ENCODE results near the gene CITED4.
"Not testable (repeated sequence)": the region's sequence is repeated elsewhere in the genome, so short reads cannot be mapped to it uniquely, and the experiment has no call there.

Gene CITED4

GRCh38 chr1:40862008-40862863, at the start of gene CITED4:
TSS of gene CITED4 (minus strand) at chr1:40862363. CDS start at chr1:40862127, 236 bp downstream.
- peak; percentile 96 for DNase-seq (ENCODE audit: low spot score)

- no peak for DNase-seq (ENCODE audit: low spot score)
Measured at GRCh38 chr1:40911105-40911504, 48.9 kb upstream of the CITED4 start.

DNA sequence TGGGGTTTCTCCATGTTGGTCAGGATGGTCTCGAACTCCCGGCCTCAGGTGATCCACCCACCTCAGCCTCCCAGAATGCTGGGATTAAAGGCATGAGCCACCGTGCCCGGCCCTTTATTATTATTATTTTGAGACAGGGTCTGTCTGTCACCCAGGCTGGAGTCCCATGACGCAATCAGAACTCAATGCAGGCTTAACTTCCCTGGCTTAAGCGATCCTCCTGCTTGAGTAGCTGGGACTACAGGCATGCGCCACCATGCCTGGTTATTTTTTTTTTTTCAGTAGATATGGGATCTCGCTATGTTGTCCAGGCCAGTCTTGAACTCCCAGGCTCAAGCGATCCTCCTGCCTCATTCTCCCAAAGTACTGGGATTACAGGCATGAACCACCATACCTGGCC, 47.1 kb upstream of the CITED4 start:
- no peak for DNase-seq (ENCODE audit: low spot score)

- no peak for DNase-seq (ENCODE audit: low spot score)
Measured at GRCh38 chr1:40908350-40908749, 46.2 kb upstream of the CITED4 start.

- DNase-seq (ENCODE audit: low spot score): no peak
Measured at GRCh38 chr1:40907899-40908298, 45.7 kb upstream of the CITED4 start.

DNA sequence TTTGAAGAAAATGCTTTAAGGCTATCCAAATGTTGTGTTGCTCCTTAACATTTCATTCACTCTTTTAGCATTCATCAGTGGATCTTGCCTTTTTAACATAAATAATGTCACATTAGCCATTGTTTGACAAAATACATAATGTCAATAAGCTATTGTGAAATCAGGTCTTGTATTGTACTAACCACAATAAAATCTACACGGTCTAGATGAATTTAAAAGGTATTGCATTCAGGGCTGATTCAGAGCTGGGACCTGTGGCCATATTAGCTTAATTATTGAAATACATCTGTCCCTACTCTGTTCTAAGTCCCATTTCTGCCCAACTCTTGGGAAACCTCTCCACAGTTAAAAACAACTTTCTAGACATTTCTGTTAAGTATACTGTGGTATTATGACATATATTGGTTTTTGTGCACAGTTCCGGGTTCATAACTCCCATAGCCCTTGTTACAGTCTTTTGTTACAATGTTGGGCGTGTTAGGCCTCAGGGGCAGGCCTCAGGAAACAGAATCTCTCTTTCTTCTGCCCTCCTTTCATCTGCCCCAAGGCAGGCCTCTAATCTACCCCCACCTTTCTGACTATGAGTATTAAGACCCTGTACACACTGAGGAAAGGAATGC, 44.7 kb upstream of the CITED4 start:
- DNase-seq (ENCODE audit: low spot score): no peak

- DNase-seq (ENCODE audit: low spot score): no peak
Measured at GRCh38 chr1:40905061-40905460, 42.9 kb upstream of the CITED4 start.

DNA sequence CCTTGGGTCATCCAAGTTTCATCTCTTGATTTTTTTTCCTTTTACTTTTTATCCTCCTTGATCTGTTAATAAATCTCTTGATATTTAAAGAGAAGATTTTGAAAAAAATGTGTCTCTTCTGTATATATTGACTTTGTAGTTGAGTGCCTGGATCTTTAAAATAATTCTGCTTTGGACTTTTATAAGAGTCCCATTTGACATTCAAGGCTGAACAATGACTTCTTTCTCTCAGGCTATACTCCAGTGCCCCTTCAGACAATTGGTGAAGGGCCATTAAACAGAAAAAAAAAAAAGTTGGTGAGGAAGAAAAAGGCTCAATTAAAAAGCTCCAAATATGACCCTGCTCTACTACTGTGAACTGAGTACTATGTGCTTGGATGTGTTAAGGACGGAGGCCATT, 40.9 kb upstream of the CITED4 start:
- no peak for DNase-seq (ENCODE audit: low spot score)

GRCh38 chr1:40901886-40902852, 40.0 kb upstream of the CITED4 start:
- DNase-seq (ENCODE audit: low spot score): no peak

- DNase-seq (ENCODE audit: low spot score): peak; percentile 76
Measured at GRCh38 chr1:40899230-40899870, 37.2 kb upstream of the CITED4 start.

- no peak for DNase-seq (ENCODE audit: low spot score)
Measured at GRCh38 chr1:40898431-40898901, 36.3 kb upstream of the CITED4 start.

DNA sequence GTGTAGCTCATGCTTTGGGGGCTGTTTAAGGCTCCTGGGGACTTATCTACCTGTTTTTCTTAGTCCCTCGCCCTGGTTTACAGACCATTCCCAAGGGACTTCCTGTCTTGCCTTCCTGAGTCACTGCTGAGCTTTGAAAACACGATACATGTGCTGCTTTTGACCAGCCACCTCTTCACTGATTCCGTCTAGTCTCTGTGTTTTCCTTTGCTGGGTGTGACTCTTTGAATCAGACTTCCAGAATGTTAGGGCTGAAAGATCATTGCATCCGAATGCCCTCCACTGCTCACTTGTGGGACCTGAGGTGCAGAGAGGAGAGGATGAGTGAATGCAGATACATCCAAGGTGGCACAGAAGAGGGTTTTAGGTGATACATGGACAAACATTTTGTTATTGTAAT, 35.4 kb upstream of the CITED4 start:
- no peak for DNase-seq (ENCODE audit: low spot score)

DNA sequence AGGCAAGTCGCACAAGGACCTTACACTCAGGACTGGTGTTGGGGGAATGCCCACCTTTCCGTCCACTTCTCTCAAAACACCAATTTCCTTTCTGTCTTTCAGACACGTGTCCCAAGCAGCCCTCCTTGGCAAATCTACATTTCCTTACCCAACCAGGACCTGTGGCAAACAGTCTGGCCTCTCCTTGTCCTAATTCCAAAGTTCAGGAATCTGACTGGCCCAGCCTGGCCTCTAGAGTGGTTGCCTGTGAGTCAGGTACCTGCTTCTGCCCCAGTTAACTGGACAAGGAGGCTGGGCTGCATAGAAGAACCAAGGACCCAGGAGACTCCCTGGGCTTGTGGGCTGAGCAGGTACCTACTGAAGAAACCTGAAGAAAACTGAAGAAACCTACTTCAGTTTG, 34.3 kb upstream of the CITED4 start:
- no peak for DNase-seq (ENCODE audit: low spot score)

GRCh38 chr1:40895601-40896000, 33.4 kb upstream of the CITED4 start:
- no peak for DNase-seq (ENCODE audit: low spot score)

DNA sequence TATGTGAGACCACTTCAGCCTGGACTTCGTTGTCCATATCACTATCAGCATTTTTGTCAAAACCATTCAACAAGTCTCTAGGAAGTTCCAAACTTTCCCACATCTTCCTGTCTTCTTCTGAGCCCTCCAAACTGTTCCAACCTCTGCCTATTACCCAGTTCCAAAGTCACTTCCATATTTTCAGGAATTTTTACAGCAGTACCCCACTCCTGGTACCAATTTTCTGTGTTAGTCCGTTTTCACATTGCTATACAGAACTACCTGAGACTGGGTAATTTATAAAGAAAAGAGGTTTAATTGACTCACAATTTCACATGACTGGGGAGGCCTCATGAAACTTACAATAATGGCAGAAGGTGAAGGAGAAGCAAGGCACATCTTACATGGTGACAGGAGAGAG, 32.7 kb upstream of the CITED4 start:
- DNase-seq (ENCODE audit: low spot score): not testable (repeated sequence)

GRCh38 chr1:40894455-40894854, 32.3 kb upstream of the CITED4 start:
- DNase-seq (ENCODE audit: low spot score): no peak

- DNase-seq (ENCODE audit: low spot score): no peak
Measured at GRCh38 chr1:40893946-40894345, 31.8 kb upstream of the CITED4 start.

DNA sequence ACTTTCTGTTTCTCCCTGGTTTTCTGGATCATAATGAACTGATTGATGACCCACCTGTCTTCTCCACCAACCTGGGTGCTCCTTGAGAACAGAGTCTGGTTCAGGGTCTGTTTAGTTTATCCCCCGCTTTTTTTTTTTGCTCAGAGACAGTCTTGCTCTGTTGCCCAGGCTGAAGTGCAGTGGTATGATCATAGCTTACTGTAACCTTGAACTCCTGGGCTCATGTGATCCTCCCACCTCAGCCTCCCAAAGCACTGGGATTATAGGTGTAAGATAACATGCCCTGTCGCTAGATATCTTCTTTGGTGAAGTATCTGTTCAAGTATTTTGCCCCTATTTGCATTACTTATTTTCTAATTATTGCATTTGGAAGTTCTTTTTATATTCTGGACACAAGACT, 30.2 kb upstream of the CITED4 start:
- no peak for DNase-seq (ENCODE audit: low spot score)

DNA sequence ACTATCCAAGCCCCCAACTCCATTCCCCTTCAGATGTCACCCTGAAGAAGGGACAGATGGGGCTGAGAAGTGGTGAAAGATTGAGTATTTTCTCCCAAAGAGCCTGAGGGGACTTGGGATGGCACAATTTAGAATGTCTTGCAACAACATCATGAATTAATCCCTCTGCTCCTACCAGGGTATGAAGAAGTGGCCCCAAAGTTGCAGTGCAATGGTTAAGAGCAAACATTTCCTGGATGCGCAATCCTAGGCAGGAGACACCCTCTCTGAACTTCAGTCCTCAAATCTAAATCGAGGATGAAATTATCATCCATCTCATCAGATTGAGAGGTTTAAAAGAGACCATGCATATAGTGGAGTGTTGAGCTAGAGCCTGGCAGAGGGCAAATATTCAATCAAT, 28.6 kb upstream of the CITED4 start:
- no peak for DNase-seq (ENCODE audit: low spot score)

DNA sequence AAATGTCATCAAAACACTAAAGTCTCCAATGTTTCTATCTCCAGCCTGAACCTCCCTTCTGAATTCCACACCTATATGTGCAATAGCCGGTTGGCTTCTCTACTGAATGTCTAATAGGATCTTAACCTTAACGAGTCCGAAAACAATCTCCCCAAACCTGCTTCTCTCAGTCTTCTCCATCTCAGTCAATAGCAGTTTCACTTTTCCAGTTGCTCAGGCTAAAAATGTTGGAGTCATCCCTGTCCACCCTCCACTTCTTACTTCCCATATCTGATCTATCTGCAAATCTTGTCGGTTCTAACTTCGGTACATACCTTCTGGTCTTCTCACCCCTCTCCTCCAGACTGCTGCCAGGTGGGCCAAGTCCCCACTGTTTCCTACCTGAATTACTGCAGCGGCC, 25.5 kb upstream of the CITED4 start:
- no peak for DNase-seq (ENCODE audit: low spot score)

DNA sequence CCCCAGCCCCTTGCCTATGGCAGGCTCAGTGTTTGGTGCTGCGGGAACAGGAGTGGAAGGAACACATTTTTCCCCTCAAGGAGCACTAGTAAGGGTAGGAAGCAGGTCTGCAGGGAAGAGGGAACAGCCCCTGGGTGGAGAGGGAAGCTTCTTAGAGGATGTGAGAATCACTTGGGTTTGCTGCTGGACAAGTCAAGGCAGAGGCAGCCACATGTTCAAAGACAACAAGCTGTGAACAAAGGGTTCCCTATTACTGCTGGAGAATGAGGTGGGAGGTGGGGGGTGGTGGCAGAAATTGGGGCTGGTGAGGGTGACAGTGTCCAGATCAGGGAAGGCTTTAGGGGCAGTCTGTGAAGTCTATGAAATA, 24.8 kb upstream of the CITED4 start:
- DNase-seq (ENCODE audit: low spot score): no peak

All from iPS-NIHi11 (cell line).